Measurements from ENCODE around the gene EPB41L3.

Gene EPB41L3

GRCh38 chr18:5476961-5477800 is 66.6 kb downstream of the EPB41L3 start:
- Histone ChIP-seq H3K4me1 (ENCODE audit: control insufficient read depth, insufficient read depth, low read length, poor library complexity, severe bottlenecking) (no peaks in the 10 kb centered on the region), H3K4me3 (ENCODE audit: insufficient read depth, low read depth, low read length, poor library complexity, severe bottlenecking) (no peak overlapping the region), H3K9me3 (ENCODE audit: control insufficient read depth, low read length) (no peaks in the 10 kb centered on the region), H3K27me3 (replicated peaks; ENCODE audit: control insufficient read depth, insufficient read depth, low read length, poor library complexity, severe bottlenecking) (no peaks in the 10 kb centered on the region), H3K36me3 (ENCODE audit: control insufficient read depth, insufficient read depth, low read length) (no peaks in the 10 kb centered on the region), H3K27ac (ENCODE audit: insufficient read depth, low read length, poor library complexity, severe bottlenecking) (no peak overlapping the region)
- DNase-seq = no peak

GRCh38 chr18:5475267-5475666 is 68.5 kb downstream of the EPB41L3 start:
- Histone ChIP-seq H3K27me3 (replicated peaks; ENCODE audit: control insufficient read depth, insufficient read depth, low read length, poor library complexity, severe bottlenecking) (no peaks in the 10 kb centered on the region), H3K4me1 (ENCODE audit: control insufficient read depth, insufficient read depth, low read length, poor library complexity, severe bottlenecking) (no peaks in the 10 kb centered on the region), H3K27ac (ENCODE audit: insufficient read depth, low read length, poor library complexity, severe bottlenecking) (no peak overlapping the region), H3K36me3 (ENCODE audit: control insufficient read depth, insufficient read depth, low read length) (no peaks in the 10 kb centered on the region), H3K9me3 (ENCODE audit: control insufficient read depth, low read length) (no peaks in the 10 kb centered on the region), H3K4me3 (ENCODE audit: insufficient read depth, low read depth, low read length, poor library complexity, severe bottlenecking) (no peak overlapping the region)
- DNase-seq = no peak

- Histone ChIP-seq H3K36me3 (ENCODE audit: control insufficient read depth, insufficient read depth, low read length) (no peaks in the 10 kb centered on the region), H3K4me3 (ENCODE audit: insufficient read depth, low read depth, low read length, poor library complexity, severe bottlenecking) (no peak overlapping the region), H3K27ac (ENCODE audit: insufficient read depth, low read length, poor library complexity, severe bottlenecking) (no peak overlapping the region), H3K9me3 (ENCODE audit: control insufficient read depth, low read length) (no peaks in the 10 kb centered on the region), H3K4me1 (ENCODE audit: control insufficient read depth, insufficient read depth, low read length, poor library complexity, severe bottlenecking) (no peaks in the 10 kb centered on the region), H3K27me3 (replicated peaks; ENCODE audit: control insufficient read depth, insufficient read depth, low read length, poor library complexity, severe bottlenecking) (no peaks in the 10 kb centered on the region)
- no peak for DNase-seq
Measured at GRCh38 chr18:5469340-5469739, 74.5 kb downstream of the EPB41L3 start.

- H3K27ac ChIP-seq (ENCODE audit: insufficient read depth, low read length, poor library complexity, severe bottlenecking) = no peak overlapping the region
- no peaks in the 10 kb centered on the region for H3K4me1 ChIP-seq (ENCODE audit: control insufficient read depth, insufficient read depth, low read length, poor library complexity, severe bottlenecking)
- no peak overlapping the region for H3K4me3 ChIP-seq (ENCODE audit: insufficient read depth, low read depth, low read length, poor library complexity, severe bottlenecking)
- DNase-seq = no peak
- H3K9me3 ChIP-seq (ENCODE audit: control insufficient read depth, low read length) = no peaks in the 10 kb centered on the region
- no peaks in the 10 kb centered on the region for H3K36me3 ChIP-seq (ENCODE audit: control insufficient read depth, insufficient read depth, low read length)
- no peaks in the 10 kb centered on the region for H3K27me3 ChIP-seq (replicated peaks; ENCODE audit: control insufficient read depth, insufficient read depth, low read length, poor library complexity, severe bottlenecking)
Measured at GRCh38 chr18:5468394-5468793, 75.4 kb downstream of the EPB41L3 start.

GRCh38 chr18:5467671-5468070 is 76.1 kb downstream of the EPB41L3 start:
- Histone ChIP-seq H3K4me3 (ENCODE audit: insufficient read depth, low read depth, low read length, poor library complexity, severe bottlenecking) (no peak overlapping the region), H3K9me3 (ENCODE audit: control insufficient read depth, low read length) (no peaks in the 10 kb centered on the region), H3K36me3 (ENCODE audit: control insufficient read depth, insufficient read depth, low read length) (no peaks in the 10 kb centered on the region), H3K27ac (ENCODE audit: insufficient read depth, low read length, poor library complexity, severe bottlenecking) (no peak overlapping the region), H3K27me3 (replicated peaks; ENCODE audit: control insufficient read depth, insufficient read depth, low read length, poor library complexity, severe bottlenecking) (no peaks in the 10 kb centered on the region), H3K4me1 (ENCODE audit: control insufficient read depth, insufficient read depth, low read length, poor library complexity, severe bottlenecking) (no peaks in the 10 kb centered on the region)
- DNase-seq = no peak

GRCh38 chr18:5466256-5466655 is 77.5 kb downstream of the EPB41L3 start:
- no peak for DNase-seq
- no peaks in the 10 kb centered on the region for H3K4me1 ChIP-seq (ENCODE audit: control insufficient read depth, insufficient read depth, low read length, poor library complexity, severe bottlenecking)
- H3K9me3 ChIP-seq (ENCODE audit: control insufficient read depth, low read length) = no peaks in the 10 kb centered on the region
- H3K36me3 ChIP-seq (ENCODE audit: control insufficient read depth, insufficient read depth, low read length) = no peaks in the 10 kb centered on the region
- H3K4me3 ChIP-seq (ENCODE audit: insufficient read depth, low read depth, low read length, poor library complexity, severe bottlenecking) = no peak overlapping the region
- H3K27me3 ChIP-seq (replicated peaks; ENCODE audit: control insufficient read depth, insufficient read depth, low read length, poor library complexity, severe bottlenecking) = no peaks in the 10 kb centered on the region
- H3K27ac ChIP-seq (ENCODE audit: insufficient read depth, low read length, poor library complexity, severe bottlenecking) = no peak overlapping the region

- H3K27me3 ChIP-seq (replicated peaks; ENCODE audit: control insufficient read depth, insufficient read depth, low read length, poor library complexity, severe bottlenecking) = no peaks in the 10 kb centered on the region
- H3K27ac ChIP-seq (ENCODE audit: insufficient read depth, low read length, poor library complexity, severe bottlenecking) = no peak overlapping the region
- no peaks in the 10 kb centered on the region for H3K36me3 ChIP-seq (ENCODE audit: control insufficient read depth, insufficient read depth, low read length)
- no peak for DNase-seq
- H3K4me3 ChIP-seq (ENCODE audit: insufficient read depth, low read depth, low read length, poor library complexity, severe bottlenecking) = no peak overlapping the region
- no peaks in the 10 kb centered on the region for H3K4me1 ChIP-seq (ENCODE audit: control insufficient read depth, insufficient read depth, low read length, poor library complexity, severe bottlenecking)
- H3K9me3 ChIP-seq (ENCODE audit: control insufficient read depth, low read length) = no peaks in the 10 kb centered on the region
Measured at GRCh38 chr18:5464251-5464650, 79.5 kb downstream of the EPB41L3 start.

- H3K4me1 ChIP-seq (ENCODE audit: control insufficient read depth, insufficient read depth, low read length, poor library complexity, severe bottlenecking) = no peaks in the 10 kb centered on the region
- H3K4me3 ChIP-seq (ENCODE audit: insufficient read depth, low read depth, low read length, poor library complexity, severe bottlenecking) = no peak overlapping the region
- no peak for DNase-seq
- no peaks in the 10 kb centered on the region for H3K27me3 ChIP-seq (replicated peaks; ENCODE audit: control insufficient read depth, insufficient read depth, low read length, poor library complexity, severe bottlenecking)
- H3K36me3 ChIP-seq (ENCODE audit: control insufficient read depth, insufficient read depth, low read length) = no peaks in the 10 kb centered on the region
- no peak overlapping the region for H3K27ac ChIP-seq (ENCODE audit: insufficient read depth, low read length, poor library complexity, severe bottlenecking)
- no peaks in the 10 kb centered on the region for H3K9me3 ChIP-seq (ENCODE audit: control insufficient read depth, low read length)
Measured at GRCh38 chr18:5463831-5464230, 80.0 kb downstream of the EPB41L3 start.

GRCh38 chr18:5463390-5463789 is 80.4 kb downstream of the EPB41L3 start:
- DNase-seq = no peak
- Histone ChIP-seq H3K4me1 (ENCODE audit: control insufficient read depth, insufficient read depth, low read length, poor library complexity, severe bottlenecking) (no peaks in the 10 kb centered on the region), H3K36me3 (ENCODE audit: control insufficient read depth, insufficient read depth, low read length) (no peaks in the 10 kb centered on the region), H3K9me3 (ENCODE audit: control insufficient read depth, low read length) (no peaks in the 10 kb centered on the region), H3K27me3 (replicated peaks; ENCODE audit: control insufficient read depth, insufficient read depth, low read length, poor library complexity, severe bottlenecking) (no peaks in the 10 kb centered on the region), H3K4me3 (ENCODE audit: insufficient read depth, low read depth, low read length, poor library complexity, severe bottlenecking) (no peak overlapping the region), H3K27ac (ENCODE audit: insufficient read depth, low read length, poor library complexity, severe bottlenecking) (no peak overlapping the region)

- Histone ChIP-seq H3K4me1 (ENCODE audit: control insufficient read depth, insufficient read depth, low read length, poor library complexity, severe bottlenecking) (no peaks in the 10 kb centered on the region), H3K36me3 (ENCODE audit: control insufficient read depth, insufficient read depth, low read length) (no peaks in the 10 kb centered on the region), H3K27me3 (replicated peaks; ENCODE audit: control insufficient read depth, insufficient read depth, low read length, poor library complexity, severe bottlenecking) (no peaks in the 10 kb centered on the region), H3K9me3 (ENCODE audit: control insufficient read depth, low read length) (no peaks in the 10 kb centered on the region), H3K4me3 (ENCODE audit: insufficient read depth, low read depth, low read length, poor library complexity, severe bottlenecking) (no peak overlapping the region), H3K27ac (ENCODE audit: insufficient read depth, low read length, poor library complexity, severe bottlenecking) (no peak overlapping the region)
- DNase-seq = no peak
Measured at GRCh38 chr18:5462227-5462626, 81.6 kb downstream of the EPB41L3 start.

Data from effector memory CD4-positive, alpha-beta T cell (primary cell).